A673 (cell line): ENCODE results near the gene MYO1E. TPM values are rescaled to one million over a fixed set of nuclear protein-coding genes. Genes with fewer than 3 reads are reported as not detected.

Experiments
- BruUV-seq: library from RNA; stranded (reverse); fragments of 400-500 nt; replicated peaks from 2 replicates; lab custom pipeline; 2021; lab: Mats Ljungman, UMichigan
- CTCF ChIA-PET: fragments of 300-600 bp; sonication (Branson Sonifier 250); formaldehyde crosslinking; loops from one replicate; lab custom pipeline; 2022; ENCODE audit warnings: antibody characterized with exemption; lab: Charles Lee
- POLR2A ChIA-PET: fragments of 300-600 bp; sonication (Branson Sonifier 250); formaldehyde crosslinking; loops from one replicate; lab custom pipeline; 2022; ENCODE audit warnings: antibody characterized with exemption; ENCODE audit not compliant: low non-redundant PET; lab: Charles Lee
- DNase-seq: peaks from one replicate; pipeline ENCODE4 v3.0.0-alpha.2; 2015; ENCODE audit warnings: low spot score
- H3K27ac ChIP-seq: fragments of 200-600 bp; sonication (generic); 2 replicates; pipeline ENCODE4 v1.5.1; 2016; ENCODE audit warnings: mixed run types, low read depth, mild to moderate bottlenecking, mixed read lengths, antibody characterized with exemption, low read length; ENCODE audit not compliant: poor library complexity, severe bottlenecking
- H3K27me3 ChIP-seq: fragments of 200-600 bp; sonication (generic); replicated peaks from 2 replicates; pipeline ENCODE4 v1.6.1; 2017; ENCODE audit warnings: mixed run types, low read depth, mild to moderate bottlenecking, mixed read lengths, antibody characterized with exemption, low read length; ENCODE audit not compliant: insufficient read depth, poor library complexity
- H3K36me3 ChIP-seq: fragments of 200-600 bp; sonication (generic); 2 replicates; pipeline ENCODE4 v1.6.1; 2016; ENCODE audit warnings: mixed run types, mild to moderate bottlenecking, mixed read lengths, antibody characterized with exemption, low read length; ENCODE audit not compliant: insufficient read depth, poor library complexity, severe bottlenecking
- H3K4me1 ChIP-seq: fragments of 200-600 bp; sonication (generic); 2 replicates; pipeline ENCODE4 v1.6.1; 2017; ENCODE audit warnings: mixed run types, mild to moderate bottlenecking, mixed read lengths, antibody characterized with exemption, low read length; ENCODE audit not compliant: insufficient read depth, poor library complexity, severe bottlenecking
- H3K4me3 ChIP-seq: fragments of 200-600 bp; sonication (generic); 2 replicates; pipeline ENCODE4 v1.5.1; 2016; ENCODE audit warnings: low read depth, mixed run types, mild to moderate bottlenecking, mixed read lengths, low read length; ENCODE audit not compliant: poor library complexity, severe bottlenecking
- H3K9me3 ChIP-seq: fragments of 200-600 bp; sonication (generic); 2 replicates; pipeline ENCODE4 v1.6.1; 2016; ENCODE audit warnings: mixed run types, low read depth, mild to moderate bottlenecking, mixed read lengths, antibody characterized with exemption, low read length; ENCODE audit not compliant: poor library complexity, severe bottlenecking
- EZH2 ChIP-seq: fragments of 200-600 bp; sonication (generic); IDR thresholded peaks from 2 replicates; pipeline ENCODE4 v1.6.1; 2017; ENCODE audit warnings: borderline replicate concordance, low read depth, mild to moderate bottlenecking, mixed read lengths, antibody characterized with exemption, low read length; ENCODE audit not compliant: poor library complexity, severe bottlenecking
- intact Hi-C: fragments of 100-400 bp; cut with micrococcal nuclease; formaldehyde crosslinking; loops from one replicate; pipeline ENCODE4 v1.10.0; 2022; ENCODE audit not compliant: unreplicated experiment
- total RNA-seq: library from RNA; stranded (reverse); gene quantifications from 2 replicates; pipeline ENCODE4 v1.2.3, GENCODE V29; 2021
- TF ChIP-seq, protein P1 (sequence below): fragments of 300-800, 200-600 bp; sonication (generic); conservative IDR thresholded peaks from 2 replicates; pipeline ENCODE4 v1.5.1; 2017; ENCODE audit warnings: low read depth, mild to moderate bottlenecking, antibody characterized with exemption, low read length, moderate library complexity, mixed read lengths

The MYO1E gene
- total RNA-seq, 1 experiment from 2014 or later, result 7.9 TPM

GRCh38 chr15:59330649-59331048 lies 42.0 kb downstream of the MYO1E start:
- no peaks in the 10 kb centered on the region for H3K9me3 ChIP-seq
- H3K36me3 ChIP-seq, result no peaks in the 10 kb centered on the region
- CTCF ChIA-PET, result no interaction called here
- H3K27me3 ChIP-seq, result no peaks in the 10 kb centered on the region
- no peak for DNase-seq
- no peak overlapping the region for H3K27ac ChIP-seq
- intact Hi-C loops, result no loop called here
- H3K4me1 ChIP-seq, result no peaks in the 10 kb centered on the region
- no TSS peak for BruUV-seq
- TF ChIP-seq, protein P1, sequence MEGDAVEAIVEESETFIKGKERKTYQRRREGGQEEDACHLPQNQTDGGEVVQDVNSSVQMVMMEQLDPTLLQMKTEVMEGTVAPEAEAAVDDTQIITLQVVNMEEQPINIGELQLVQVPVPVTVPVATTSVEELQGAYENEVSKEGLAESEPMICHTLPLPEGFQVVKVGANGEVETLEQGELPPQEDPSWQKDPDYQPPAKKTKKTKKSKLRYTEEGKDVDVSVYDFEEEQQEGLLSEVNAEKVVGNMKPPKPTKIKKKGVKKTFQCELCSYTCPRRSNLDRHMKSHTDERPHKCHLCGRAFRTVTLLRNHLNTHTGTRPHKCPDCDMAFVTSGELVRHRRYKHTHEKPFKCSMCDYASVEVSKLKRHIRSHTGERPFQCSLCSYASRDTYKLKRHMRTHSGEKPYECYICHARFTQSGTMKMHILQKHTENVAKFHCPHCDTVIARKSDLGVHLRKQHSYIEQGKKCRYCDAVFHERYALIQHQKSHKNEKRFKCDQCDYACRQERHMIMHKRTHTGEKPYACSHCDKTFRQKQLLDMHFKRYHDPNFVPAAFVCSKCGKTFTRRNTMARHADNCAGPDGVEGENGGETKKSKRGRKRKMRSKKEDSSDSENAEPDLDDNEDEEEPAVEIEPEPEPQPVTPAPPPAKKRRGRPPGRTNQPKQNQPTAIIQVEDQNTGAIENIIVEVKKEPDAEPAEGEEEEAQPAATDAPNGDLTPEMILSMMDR, result no peak
- TF ChIP-seq EZH2, result no peak
- POLR2A ChIA-PET, result no interaction called here
- no peak overlapping the region for H3K4me3 ChIP-seq

GRCh38 chr15:59329570-59330350 lies 42.9 kb downstream of the MYO1E start:
- DNase-seq, result no peak
- Histone ChIP-seq H3K9me3 (no peaks in the 10 kb centered on the region), H3K27me3 (no peaks in the 10 kb centered on the region), H3K4me1 (no peaks in the 10 kb centered on the region), H3K4me3 (no peak overlapping the region), H3K36me3 (no peaks in the 10 kb centered on the region), H3K27ac (no peak overlapping the region)
- ChIA-PET POLR2A (no interaction called here), CTCF (no interaction called here)
- no TSS peak for BruUV-seq
- intact Hi-C loops, result no loop called here
- TF ChIP-seq, protein P1, result no peak
- TF ChIP-seq EZH2, result no peak

DNA sequence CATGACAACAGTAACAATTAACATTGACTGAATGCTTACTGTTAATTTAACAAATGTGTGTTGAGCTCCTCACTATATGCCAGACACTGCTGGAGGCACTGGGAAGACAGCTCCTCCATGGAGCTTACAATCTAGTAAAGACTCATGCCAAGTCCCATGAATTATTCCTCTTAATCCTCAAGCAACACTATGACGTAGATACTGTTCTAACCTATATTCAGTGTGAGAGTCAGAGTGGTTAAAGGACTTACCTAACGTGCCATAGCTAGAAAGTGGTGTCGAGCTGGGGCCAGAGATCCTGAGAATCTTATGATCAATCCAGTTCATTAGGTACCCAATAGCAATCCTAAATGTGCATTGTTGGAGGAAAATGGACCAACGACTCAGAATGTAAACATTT lies 43.6 kb downstream of the MYO1E start:
- no peaks in the 10 kb centered on the region for H3K27me3 ChIP-seq
- no peaks in the 10 kb centered on the region for H3K4me1 ChIP-seq
- no peak overlapping the region for H3K27ac ChIP-seq
- no peak overlapping the region for H3K4me3 ChIP-seq
- intact Hi-C loops, result no loop called here
- H3K36me3 ChIP-seq, result no peaks in the 10 kb centered on the region
- CTCF ChIA-PET, result no interaction called here
- TF ChIP-seq, protein P1, result no peak
- no peak for TF ChIP-seq EZH2
- no peaks in the 10 kb centered on the region for H3K9me3 ChIP-seq
- no peak for DNase-seq
- BruUV-seq, result no TSS peak
- POLR2A ChIA-PET, result no interaction called here
